Activated CD4-positive, alpha-beta T cell treated with anti-CD3 and anti-CD28 coated beads, Interleukin-2, Interleukin-6, amounts not matched to agents 100 ng/mL and 50 ng/mL, durations not matched to agents 16 hours and 8 hours (primary cell): Measurements from ENCODE around the gene PCCA.
"Not testable (repeated sequence)": the region's sequence is repeated elsewhere in the genome, so short reads cannot be mapped to it uniquely, and the experiment has no call there.

Experiments used
- DNase-seq: peaks from one replicate; pipeline ENCODE4 v3.0.0-alpha.2; 2020

PCCA gene

DNA sequence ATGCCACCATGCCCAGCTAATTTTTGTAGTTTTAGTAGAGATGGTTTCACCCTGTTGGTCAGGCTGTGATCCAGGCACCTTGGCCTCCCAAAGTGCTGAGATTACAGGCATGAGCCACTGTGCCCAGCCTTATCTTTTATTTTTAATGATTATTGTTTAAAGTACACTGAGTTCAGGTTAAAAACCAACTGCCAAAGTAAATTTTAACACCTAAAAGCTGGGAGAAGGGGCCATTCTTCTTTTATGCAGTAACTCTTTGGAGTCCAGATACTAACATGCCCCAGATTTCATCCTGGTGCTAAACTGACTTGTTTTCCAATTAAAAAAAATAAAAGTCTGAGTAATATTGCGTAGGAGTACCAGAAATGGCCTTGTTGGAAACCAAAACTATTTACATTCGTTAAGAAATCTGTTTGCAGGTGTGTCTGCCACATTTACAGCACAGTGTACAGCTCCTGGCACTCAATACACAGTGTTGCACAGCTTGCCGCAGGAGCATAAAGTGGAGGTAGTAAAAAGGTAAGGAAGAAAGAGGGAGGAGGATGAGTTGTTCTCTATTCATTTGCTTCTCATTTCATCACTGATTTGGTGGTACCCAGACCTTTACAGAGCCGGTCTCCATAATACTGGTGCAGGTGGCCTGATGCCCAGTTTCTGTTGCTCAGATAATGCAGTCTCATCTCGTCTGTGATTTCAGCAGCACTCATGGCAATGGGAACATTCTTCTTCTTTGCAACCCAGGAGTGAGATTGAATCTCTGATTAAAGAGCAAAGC lies 108.9 kb downstream of the PCCA start:
- DNase-seq: no peak

DNA sequence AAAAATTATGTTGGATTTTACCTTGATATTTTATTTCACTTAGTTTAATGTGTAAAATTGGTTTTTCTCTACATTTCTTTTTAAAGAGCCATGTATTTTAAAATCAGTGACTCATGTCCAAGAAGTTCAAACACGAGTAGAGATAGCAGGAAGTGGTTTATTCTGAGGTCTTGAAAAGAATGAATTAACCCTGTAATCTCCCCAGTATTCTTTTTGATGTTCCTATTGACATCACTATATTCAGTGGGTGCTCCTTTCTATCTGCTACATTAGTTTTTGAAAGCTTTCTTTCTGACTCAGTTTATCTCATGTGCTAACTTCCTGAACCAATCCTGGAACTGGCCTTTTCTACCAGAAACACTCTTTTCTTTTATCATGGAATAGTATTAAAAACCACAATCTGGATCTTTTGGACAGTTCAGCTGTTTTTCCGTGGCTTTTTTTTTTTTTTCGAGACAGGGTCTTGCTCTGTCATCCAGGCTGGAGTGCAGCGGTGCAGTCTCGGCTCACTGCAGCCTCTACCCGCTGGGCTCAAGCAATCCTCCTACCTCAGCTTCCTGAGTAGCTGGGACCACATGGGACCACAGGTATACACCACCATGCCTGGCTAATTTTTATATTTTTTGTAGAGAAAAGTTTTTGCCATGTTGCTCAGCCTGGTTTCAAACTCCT lies 114.9 kb downstream of the PCCA start:
- DNase-seq: peak; percentile 45

DNA sequence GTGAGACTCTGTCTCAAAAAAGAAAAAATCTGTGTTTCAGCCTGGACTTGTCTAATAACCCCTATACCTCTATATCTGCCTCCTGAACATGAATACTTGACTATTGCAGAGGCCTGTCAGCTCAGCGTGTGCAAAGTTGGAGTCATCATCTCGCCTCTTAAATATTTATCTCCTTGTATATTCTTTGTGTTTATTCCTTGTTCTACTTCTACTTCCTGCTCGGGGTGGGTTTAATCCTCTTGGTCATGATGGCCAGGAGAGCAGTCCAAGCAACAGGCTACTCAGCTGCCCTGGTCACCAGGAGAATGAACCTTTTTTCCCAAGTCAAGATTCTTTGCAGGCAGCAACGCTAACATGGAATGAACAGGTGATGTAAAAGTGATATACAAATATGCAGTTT lies 119.1 kb downstream of the PCCA start:
- no peak for DNase-seq

DNA sequence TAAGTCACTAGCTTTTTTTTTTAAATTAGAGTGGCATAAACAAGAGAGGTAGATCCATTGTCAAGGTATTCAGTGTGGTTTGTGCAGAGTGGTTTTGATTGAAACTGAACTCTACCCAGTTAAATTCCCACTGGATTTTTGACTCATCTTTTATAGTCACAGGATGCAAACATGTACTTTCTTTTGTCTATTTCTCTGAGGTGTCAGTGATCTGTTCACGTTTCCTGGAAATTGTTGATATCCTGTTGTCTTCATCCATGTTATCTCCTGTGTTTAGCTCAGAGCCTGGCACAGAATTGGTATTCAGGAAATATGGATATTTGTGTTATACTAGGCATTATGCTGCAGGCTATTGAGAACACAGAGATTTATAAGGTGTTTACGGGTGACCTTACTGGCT lies 119.7 kb downstream of the PCCA start:
- DNase-seq: no peak

DNA sequence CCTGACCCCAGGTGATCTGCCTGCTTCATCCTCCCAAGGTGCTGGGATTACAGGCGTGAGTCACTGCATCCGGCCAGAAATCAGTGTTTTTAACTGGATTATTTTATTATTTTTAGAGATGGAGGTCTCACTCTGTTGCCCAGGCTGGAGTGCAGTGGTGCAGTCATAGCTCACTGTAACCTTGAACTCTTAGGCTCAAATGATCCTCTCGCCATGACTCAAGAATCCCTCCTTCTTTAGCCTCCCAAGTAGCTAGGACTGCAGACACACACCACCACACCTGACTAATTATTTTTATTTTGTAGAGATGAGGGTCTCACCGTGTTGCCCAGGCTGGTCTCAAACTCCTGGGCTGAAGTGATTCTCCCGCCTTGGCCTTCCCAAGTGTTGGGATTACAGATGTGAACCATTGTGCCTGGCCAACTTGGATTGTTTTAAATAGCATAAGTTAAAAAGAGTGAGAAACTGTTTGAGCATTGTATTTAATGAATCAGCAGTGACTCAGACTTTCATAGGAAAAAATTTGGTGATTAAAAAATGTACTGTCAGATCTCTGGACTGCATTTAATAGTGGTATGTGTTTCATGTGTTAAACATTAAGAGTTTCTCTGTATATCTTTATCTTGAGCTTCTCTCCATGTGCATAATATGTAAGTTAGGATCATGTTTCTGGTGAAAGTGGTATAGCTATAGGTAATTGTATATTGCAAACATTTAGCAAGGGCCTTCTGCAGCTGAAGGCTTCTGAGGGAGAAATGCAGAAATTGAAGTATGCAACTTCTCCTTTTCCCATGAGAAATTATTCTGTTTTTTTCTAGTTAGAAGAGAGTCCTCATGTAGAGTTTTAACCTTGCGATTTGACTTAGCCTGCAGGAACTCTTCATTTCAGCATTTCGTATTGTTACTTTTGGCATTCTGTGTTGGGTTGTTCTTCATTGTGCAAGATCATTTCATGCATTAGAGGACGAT lies 121.2 kb downstream of the PCCA start:
- no peak for DNase-seq

DNA sequence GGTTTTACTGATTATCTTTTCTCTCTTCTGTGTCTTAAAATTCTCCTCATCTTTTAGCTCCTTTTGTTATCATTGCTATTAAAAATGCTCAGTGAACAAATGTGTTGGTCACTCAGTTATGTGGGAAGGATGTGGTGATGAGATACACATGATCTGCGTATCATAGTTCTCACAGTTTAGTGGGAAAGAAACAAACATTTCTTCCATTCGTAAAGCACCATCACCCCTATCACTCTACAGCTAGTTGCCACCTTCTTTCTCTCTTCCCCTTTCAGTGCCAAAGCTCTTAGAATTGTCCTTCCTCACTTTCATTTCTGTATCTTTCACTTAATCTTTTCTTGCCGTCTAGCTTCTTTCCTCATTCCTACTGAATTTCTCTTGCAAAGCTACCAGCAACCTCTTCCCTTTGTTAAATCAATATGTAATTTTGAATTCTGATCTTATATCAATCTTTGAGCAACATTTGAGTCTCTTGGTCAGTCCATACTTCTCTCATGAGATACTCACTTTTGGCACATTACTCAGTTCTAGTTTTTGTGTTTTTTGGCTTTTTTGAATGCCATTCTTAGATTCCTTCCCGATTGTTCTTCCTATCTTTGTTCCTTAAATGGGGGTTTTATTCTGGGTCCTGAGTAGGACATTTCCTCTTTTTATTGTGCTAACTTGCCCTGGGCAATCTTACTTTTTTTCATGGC lies 122.3 kb downstream of the PCCA start:
- DNase-seq: no peak

DNA sequence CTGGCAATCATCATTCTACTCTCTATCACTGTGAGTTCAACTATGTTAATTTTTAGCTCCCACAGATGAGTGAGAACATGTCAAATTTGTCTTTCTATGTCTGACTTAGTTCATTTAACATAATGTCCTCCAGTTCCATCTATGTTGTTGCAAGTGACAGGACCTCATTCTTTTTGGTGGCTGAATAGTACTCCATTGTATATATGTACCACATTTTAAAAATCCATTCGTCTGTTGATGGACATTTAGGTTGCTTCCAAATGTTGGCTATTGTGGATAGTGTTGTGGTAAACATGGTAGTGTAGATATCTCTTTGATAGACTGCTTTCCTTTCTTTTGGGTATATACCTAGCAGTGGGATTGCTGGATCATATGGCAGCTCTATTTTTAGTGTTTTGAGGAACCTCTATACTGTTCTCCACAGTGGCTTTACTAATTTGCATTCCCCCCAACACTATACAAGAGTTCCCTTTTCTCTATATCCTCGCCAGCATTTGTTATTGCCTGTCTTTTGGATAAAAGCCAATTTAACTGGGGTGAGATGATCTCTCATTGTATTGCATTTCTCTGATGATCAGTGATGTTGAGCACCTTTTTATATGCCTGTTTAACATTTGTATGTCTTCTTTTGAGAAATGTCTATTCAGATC lies 124.1 kb downstream of the PCCA start:
- DNase-seq: no peak

DNA sequence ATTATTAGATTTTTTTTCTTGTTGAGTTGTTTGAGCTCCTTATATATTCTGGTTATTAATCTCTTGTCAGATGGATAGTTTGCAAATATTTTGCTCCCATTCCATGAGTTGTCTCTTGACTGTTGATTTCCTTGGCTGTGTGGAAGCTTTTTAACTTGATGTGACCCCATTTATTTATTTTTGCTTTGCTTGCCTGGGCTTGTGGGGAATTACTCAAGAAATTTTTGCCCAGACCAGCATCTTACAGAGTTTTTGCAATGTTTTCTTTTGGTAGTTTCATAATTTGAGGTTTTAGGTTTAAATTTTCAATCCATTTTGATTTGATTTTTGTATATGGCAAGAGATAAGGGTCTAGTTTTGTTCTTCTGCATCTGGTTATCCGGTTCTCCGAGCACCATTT lies 124.7 kb downstream of the PCCA start:
- no peak for DNase-seq

DNA sequence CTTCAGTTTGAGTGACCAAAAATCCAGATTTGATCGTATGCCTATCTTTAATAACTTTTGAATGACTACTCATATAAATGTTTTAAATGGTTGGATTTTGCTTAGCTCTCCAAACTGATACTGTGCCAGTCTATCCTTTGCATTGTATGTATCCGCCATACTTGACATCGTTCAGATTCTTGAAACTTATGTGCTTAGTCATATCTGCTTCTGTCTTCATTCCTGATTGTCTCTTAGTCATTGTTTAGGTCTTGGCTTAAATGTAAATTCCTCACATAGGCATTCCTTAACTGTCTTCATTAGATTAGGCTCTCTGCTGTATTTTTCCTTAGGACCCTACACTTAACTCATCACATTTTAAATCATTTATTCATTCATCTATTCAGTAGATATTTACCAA lies 126.0 kb downstream of the PCCA start:
- no peak for DNase-seq

DNA sequence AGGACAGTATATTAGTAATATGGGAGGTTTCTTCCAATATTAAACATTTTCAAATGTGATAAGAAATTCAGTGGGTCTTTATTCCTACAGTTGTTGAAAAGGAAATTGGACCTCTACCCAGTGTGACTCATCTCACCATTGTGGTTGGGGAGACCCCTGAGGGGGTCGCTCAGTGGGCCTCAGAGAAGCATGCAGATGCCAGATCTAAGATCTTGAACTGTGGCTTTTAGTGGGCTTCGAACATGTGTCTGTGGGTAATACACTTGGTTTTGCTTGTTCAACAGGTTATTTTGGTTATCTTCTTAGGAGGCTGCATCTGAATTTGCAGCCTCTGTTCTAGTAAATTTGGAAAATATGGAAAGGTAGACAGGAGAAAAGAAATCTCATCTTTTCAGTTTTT lies 132.3 kb downstream of the PCCA start:
- no peak for DNase-seq

DNA sequence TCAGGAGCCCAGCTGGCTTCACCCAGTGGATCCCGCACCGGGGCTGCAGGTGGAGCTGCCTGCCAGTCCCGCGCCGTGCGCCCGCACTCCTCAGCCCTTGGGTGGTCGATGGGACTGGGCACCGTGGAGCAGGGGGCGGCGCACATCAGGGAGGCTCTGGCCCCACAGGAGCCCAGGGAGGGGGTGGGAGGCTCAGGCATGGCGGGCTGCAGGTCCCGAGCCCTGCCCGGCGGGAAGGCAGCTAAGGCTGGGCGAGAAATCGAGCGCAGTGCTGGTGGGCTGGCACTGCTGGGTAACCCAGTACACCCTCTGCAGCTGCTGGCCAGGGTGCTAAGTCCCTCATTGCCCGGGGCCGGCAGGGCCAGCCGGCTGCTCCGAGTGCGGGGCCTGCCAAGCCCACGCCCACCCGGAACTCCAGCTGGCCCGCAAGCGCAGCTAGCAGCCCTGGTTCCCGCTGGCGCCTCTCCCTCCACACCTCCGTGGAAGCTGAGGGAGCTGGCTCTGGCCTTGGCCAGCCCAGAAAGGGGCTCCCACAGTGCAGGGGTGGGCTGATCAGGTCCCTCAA lies 135.2 kb downstream of the PCCA start:
- DNase-seq: not testable (repeated sequence)

DNA sequence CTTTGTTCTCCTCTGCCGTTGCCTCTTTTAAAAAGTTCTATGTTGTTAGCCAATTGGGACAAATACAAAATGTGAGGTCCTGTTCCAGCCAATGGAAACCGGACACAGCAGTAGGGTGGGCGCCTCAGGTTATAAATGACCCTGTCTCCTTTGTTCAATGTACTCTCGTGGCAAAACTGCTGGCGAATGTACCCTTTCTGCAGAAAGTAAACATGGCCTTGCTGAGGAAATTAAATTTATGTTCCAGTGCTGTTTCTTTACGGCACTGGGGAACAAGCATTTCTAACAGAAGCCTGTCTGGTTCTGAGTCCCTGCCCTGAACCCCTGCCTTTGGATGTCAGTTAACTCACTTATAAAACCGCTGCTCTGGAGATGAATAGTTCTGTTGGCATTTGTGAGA lies 140.7 kb downstream of the PCCA start:
- no peak for DNase-seq

DNA sequence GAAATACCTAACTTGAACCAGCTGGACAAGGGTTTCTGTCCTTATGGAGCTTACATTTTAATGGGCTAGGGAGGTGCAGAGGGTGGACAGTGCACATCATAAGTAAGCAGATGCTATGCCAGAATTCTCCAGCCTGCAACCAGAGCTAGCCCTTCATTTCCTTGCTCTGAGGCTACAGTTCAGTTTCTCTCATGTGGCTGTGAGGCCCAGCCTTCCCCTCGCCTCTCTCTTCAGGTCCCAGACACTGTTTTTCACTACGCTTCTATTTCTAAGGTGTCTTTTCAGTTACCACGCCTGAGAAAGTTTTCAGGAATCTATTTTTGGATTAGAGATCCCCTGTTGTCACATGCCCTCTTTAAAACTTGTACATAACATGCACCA lies 141.9 kb downstream of the PCCA start:
- no peak for DNase-seq

DNA sequence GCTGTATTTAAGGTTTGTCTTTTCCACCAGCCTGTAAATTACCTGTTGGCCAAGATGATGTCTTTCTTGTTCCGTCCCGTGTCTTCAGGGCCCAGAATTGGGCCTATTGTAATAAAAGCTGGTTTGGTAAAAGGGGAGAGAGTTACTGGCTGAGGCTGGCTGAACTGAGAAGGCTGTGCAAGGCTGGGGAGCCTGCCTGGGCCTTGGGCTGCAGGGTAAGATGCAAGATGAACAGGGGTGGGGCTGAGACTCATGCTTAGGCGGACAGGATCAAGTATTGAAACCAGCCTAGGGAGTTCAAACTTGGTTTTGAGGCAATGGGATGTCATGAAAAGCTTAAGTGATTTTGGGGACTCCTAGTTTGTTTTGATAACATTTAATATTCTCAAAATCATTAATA lies 142.3 kb downstream of the PCCA start:
- no peak for DNase-seq

DNA sequence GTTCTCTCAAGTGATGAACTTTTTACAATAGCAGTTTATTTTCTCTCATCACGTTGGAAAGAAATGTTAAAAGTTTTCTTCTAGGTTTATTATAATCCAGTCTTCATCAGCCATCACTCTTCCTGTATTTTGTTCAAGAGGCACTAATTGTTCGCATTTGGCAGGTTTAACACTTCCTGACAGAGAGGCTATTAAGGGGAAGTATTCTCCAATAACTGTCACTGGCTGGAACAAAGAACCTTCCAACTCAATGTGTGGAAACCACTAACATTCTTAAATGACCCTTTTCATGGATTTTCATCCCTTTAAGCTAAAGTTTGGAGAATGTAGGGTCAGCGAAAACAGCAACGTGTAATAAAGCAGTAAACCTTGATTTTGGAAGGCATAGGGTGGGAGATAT lies 145.1 kb downstream of the PCCA start:
- no peak for DNase-seq

DNA sequence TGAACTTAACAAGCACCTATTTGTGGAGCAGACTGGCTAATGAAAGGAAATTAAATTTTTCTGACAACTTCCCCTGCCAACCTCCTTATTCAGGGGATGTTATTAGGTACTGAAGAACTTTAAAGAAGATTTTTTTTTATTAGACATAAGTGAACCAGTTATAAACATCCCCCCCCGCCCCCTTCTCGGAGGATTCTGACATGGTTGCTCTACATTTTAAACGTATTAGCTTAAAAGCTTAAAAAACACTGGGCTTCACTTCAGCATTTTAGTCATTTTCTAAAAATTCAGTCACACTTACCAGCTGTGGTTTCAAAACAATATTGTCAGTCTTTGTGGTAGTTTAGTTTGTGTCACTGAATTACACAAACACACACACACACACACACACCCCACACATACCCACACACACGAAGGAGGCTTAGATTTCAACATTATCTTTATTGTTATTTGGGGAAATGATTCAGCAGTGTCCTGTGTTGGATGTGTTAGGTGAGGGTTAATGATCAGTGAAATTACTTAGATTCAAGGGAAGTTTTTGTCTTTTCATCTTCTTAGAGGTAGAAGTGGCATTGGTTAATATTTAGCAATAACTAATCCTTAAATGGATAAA lies 145.7 kb downstream of the PCCA start:
- DNase-seq: no peak

DNA sequence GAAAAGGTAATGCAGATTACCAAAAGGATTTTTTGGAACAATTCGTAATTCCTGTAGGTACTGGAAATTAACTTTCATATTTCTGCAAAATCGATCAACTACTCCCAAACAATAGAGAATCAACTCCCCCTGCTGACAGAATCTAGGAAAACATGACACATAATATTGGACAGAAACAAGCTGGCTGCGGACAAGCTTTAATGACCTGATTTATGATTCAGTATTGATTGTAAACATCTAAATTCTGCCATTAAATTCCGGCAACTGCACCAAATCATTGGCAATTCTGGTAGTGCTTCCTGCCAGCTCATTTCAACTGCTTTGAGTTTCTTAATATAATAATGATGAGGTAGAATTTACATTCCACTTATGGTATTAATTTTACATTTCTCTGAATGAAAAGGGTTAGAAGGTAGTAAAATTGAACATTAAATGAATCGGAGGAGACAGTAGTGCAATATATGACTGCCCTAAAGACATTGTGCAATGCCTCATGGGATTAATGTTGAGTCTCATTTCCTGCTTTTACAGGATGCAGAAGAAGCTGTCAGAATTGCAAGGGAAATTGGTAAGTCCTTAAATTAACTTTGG lies 146.5 kb downstream of the PCCA start:
- DNase-seq: peak; percentile 62

DNA sequence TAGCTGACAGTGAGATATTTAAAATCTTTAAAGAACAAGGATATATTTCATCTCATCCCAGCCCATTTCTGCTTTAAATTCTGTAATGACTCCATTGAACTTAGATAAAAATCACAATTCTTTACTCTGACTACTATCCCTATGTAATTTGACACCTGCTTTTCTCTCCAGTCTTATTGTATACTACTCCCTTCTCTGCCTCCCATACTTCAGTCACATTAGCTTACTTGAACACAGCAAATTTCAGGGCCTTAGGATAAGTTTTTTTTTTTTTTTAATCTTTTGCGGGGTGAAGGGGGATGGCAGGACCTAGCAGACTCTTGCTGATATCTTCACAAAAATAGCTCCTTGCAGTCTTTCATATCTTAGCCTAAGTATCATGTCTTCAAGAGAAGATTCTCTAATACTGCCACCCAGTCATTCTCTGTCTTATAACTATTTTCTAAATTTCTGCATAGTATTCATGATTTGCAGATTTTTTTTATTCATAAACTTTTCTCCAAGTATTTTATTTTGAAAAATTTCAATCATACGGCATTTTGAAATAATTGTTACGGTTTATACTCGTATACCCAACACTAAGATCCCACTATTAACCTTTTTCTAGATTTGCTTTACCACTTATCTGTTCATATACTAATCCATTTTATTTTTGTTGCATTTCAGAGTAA lies 151.4 kb downstream of the PCCA start:
- DNase-seq: no peak

DNA sequence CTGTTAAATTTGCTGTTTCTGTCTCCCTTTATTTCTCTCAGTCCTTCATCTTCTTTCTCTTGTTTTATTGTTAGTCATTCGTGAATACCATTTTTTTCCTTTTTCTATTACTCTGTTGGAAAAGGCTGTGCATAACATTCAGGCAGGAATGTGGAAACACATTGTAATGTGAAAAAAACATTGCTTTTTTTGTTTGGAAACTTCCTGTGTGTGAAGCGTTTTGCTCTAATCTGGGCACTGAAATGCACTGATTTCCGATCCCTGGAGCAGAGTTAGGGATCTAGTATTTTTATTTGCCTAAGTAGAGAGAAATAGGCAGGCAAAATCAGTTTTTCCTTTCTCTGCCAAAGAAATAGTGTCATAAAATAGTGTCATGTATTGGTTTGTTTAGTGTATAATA lies 155.5 kb downstream of the PCCA start:
- no peak for DNase-seq

DNA sequence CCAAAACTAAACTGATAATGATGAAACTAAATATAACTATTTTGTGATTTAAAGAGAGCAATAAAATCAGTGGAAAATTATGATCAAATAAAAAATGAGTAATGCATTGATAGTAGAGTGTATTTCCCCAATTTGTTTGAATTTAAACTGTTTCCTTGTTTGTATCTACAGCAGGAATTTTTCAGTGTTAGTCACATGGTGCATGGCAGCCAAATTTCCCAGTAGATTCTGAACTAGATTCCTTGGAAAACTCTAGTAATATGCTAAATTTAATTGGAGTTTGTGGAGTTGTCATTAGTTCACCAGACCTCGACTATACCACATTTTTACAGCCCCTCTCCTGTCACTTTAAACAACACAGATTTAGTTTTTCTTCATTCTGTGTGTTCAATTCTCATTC lies 156.2 kb downstream of the PCCA start:
- no peak for DNase-seq

DNA sequence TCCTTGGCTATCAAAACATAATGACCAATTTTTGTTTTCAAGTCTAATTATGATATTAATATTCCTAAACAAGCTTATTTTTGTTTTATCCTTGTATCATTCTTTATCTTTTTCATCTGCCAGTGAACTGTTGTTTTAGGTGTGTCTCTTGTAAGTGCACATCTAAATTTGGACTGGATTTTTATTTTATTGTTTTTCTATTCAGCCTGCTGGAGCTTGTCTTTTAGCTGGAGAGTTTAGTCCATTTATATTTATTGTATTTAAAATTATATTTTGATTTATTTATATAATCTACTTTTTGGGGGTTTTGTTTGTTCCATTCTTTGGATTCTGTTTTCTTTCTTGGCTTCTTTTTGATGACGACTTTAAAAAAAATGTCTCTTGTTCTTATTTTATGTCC lies 159.0 kb downstream of the PCCA start:
- no peak for DNase-seq
